H9 (cell line): ENCODE measurements around the gene INTS4. TPM values are rescaled to one million over a fixed set of nuclear protein-coding genes. Genes with fewer than 3 reads are reported as not detected.

Experiments
- DNase-seq: peaks from one replicate; pipeline ENCODE4 v3.0.0-alpha.2; 2017
- H2AFZ ChIP-seq: one replicate; pipeline ENCODE4 v1.6.1; 2013; ENCODE audit warnings: mild to moderate bottlenecking, low read length, control low read depth, moderate library complexity
- H2AK5ac ChIP-seq: 2 replicates; pipeline ENCODE4 v1.6.1; 2013; ENCODE audit warnings: low read length, control low read depth, mixed read lengths; ENCODE audit not compliant: insufficient read length
- H2BK120ac ChIP-seq: one replicate; pipeline ENCODE4 v1.6.1; 2013; ENCODE audit warnings: low read depth, mild to moderate bottlenecking, low read length, control low read depth, inconsistent platforms; ENCODE audit not compliant: poor library complexity, severe bottlenecking
- H2BK12ac ChIP-seq: 2 replicates; pipeline ENCODE4 v1.6.1; 2013; ENCODE audit warnings: low read length, control low read depth, mixed read lengths, low read depth; ENCODE audit not compliant: insufficient read length
- H2BK15ac ChIP-seq: 2 replicates; pipeline ENCODE4 v1.6.1; 2013; ENCODE audit warnings: low read depth, low read length, control low read depth
- H2BK20ac ChIP-seq: one replicate; pipeline ENCODE4 v1.6.1; 2013; ENCODE audit warnings: low read depth, mild to moderate bottlenecking, low read length, control low read depth, inconsistent platforms; ENCODE audit not compliant: poor library complexity, severe bottlenecking
- H2BK5ac ChIP-seq: 2 replicates; pipeline ENCODE4 v1.6.1; 2013; ENCODE audit warnings: low read length, control low read depth, mixed read lengths; ENCODE audit not compliant: insufficient read length
- H3K14ac ChIP-seq: 2 replicates; pipeline ENCODE4 v1.6.1; 2013; ENCODE audit warnings: low read length, control low read depth; ENCODE audit not compliant: insufficient read depth
- H3K18ac ChIP-seq: 2 replicates; pipeline ENCODE4 v1.6.1; 2013; ENCODE audit warnings: low read depth, mild to moderate bottlenecking, mixed read lengths, low read length, control low read depth; ENCODE audit not compliant: insufficient read length
- H3K23ac ChIP-seq: 2 replicates; pipeline ENCODE4 v1.6.1; 2013; ENCODE audit warnings: low read length, control low read depth, mixed read lengths, low read depth; ENCODE audit not compliant: insufficient read length
- H3K23me2 ChIP-seq: 2 replicates; pipeline ENCODE4 v1.6.1; 2013; ENCODE audit warnings: low read depth, mild to moderate bottlenecking, mixed read lengths, low read length, control low read depth; ENCODE audit not compliant: insufficient read length, poor library complexity, severe bottlenecking
- H3K27ac ChIP-seq: 2 replicates; pipeline ENCODE4 v1.5.1; 2013; ENCODE audit warnings: low read length, control low read depth, mixed read lengths, low read depth; ENCODE audit not compliant: insufficient read length
- H3K27me3 ChIP-seq: 2 replicates; pipeline ENCODE4 v1.6.1; 2013; ENCODE audit warnings: low read length, control low read depth, inconsistent platforms; ENCODE audit not compliant: insufficient read depth
- H3K4ac ChIP-seq: 2 replicates; pipeline ENCODE4 v1.6.1; 2013; ENCODE audit warnings: low read depth, mild to moderate bottlenecking, control low read depth, inconsistent platforms, low read length, moderate library complexity
- H3K4me1 ChIP-seq: 2 replicates; pipeline ENCODE4 v1.6.1; 2013; ENCODE audit warnings: low read length, control low read depth, inconsistent platforms; ENCODE audit not compliant: insufficient read depth
- H3K4me2 ChIP-seq: 2 replicates; pipeline ENCODE4 v1.6.1; 2013; ENCODE audit warnings: low read length, control low read depth, mixed read lengths; ENCODE audit not compliant: insufficient read length, insufficient read depth
- H3K56ac ChIP-seq: 2 replicates; pipeline ENCODE4 v1.6.1; 2013; ENCODE audit warnings: low read depth, mild to moderate bottlenecking, mixed read lengths, low read length, control low read depth; ENCODE audit not compliant: insufficient read length
- H3K79me1 ChIP-seq: 2 replicates; pipeline ENCODE4 v1.6.1; 2013; ENCODE audit warnings: low read depth, mild to moderate bottlenecking, moderate library complexity, low read length, control low read depth, inconsistent platforms; ENCODE audit not compliant: insufficient read depth, poor library complexity, severe bottlenecking
- H3K79me2 ChIP-seq: 2 replicates; pipeline ENCODE4 v1.6.1; 2013; ENCODE audit warnings: low read length, control low read depth, inconsistent platforms; ENCODE audit not compliant: insufficient read depth
- H3K9ac ChIP-seq: 2 replicates; pipeline ENCODE4 v1.6.1; 2013; ENCODE audit warnings: low read length, control low read depth, mixed read lengths; ENCODE audit not compliant: insufficient read length; ENCODE audit errors: extremely low read depth
- H3K9me3 ChIP-seq: one replicate; pipeline ENCODE4 v1.6.1; 2013; ENCODE audit warnings: low read depth, low read length, inconsistent platforms; ENCODE audit not compliant: control insufficient read depth
- H3T11ph ChIP-seq: one replicate; pipeline ENCODE4 v1.6.1; 2013; ENCODE audit warnings: mild to moderate bottlenecking, low read length, control low read depth, inconsistent platforms
- H4K20me1 ChIP-seq: one replicate; pipeline ENCODE4 v1.6.1; 2013; ENCODE audit not compliant: control insufficient read depth, insufficient read length, insufficient read depth
- H4K5ac ChIP-seq: 2 replicates; pipeline ENCODE4 v1.6.1; 2013; ENCODE audit warnings: low read depth, mild to moderate bottlenecking, mixed read lengths, low read length, control low read depth; ENCODE audit not compliant: insufficient read length
- H4K8ac ChIP-seq: replicated peaks from 2 replicates; pipeline ENCODE4 v1.6.1; 2013; ENCODE audit warnings: low read length, control low read depth, mixed read lengths, low read depth; ENCODE audit not compliant: insufficient read length
- H4K91ac ChIP-seq: 2 replicates; pipeline ENCODE4 v1.6.1; 2013; ENCODE audit warnings: low read depth, mild to moderate bottlenecking, moderate library complexity, mixed read lengths, low read length, control low read depth; ENCODE audit not compliant: insufficient read length
- H3K27ac Mint-ChIP-seq, 3 experiments: 2 replicates in 2 of 3; 3 replicates in 1 of 3; pipeline ENCODE4 v1.8.0; 2020 to 2021; ENCODE audit warnings: mixed read lengths in 3 of 3, mild to moderate bottlenecking in 1 of 3, moderate library complexity in 1 of 3
- H3K27me3 Mint-ChIP-seq: 2 replicates; pipeline ENCODE4 v1.8.0; 2021; ENCODE audit warnings: low read depth, mild to moderate bottlenecking, moderate library complexity, mixed read lengths
- H3K36me3 Mint-ChIP-seq, 3 experiments: 2 replicates in 2 of 3; 3 replicates in 1 of 3; pipeline ENCODE4 v1.8.0; 2020 to 2021; ENCODE audit warnings: low read depth in 3 of 3, mixed read lengths in 3 of 3; ENCODE audit not compliant: insufficient read depth in 1 of 3
- H3K4me1 Mint-ChIP-seq, 2 experiments: 2 replicates each; pipeline ENCODE4 v1.8.0; 2020; ENCODE audit warnings: mixed read lengths in 2 of 2
- H3K4me3 Mint-ChIP-seq, 2 experiments: 2 replicates in 1 of 2; 3 replicates in 1 of 2; pipeline ENCODE4 v1.8.0; 2020 to 2021; ENCODE audit warnings: mild to moderate bottlenecking in 2 of 2, mixed read lengths in 2 of 2, moderate library complexity in 1 of 2
- H3K9me3 Mint-ChIP-seq, 2 experiments: 2 replicates in 1 of 2; 3 replicates in 1 of 2; pipeline ENCODE4 v1.8.0; 2020; ENCODE audit warnings: mild to moderate bottlenecking in 2 of 2, mixed read lengths in 2 of 2, moderate library complexity in 1 of 2
- WGBS: extraction: QIAGEN DNeasy Blood & Tissue Kit; methylation state at CpG from one replicate; pipeline ENCODE4 v1.1.7; 2013; ENCODE audit warnings: missing lambda C conversion rate, low lambda C conversion rate, mixed read lengths; ENCODE audit not compliant: insufficient read length; ENCODE audit errors: extremely low coverage; 5-methylcytosine and 5-hydroxymethylcytosine counted together
- total RNA-seq: library from RNA; stranded (reverse); gene quantifications from 2 replicates; pipeline ENCODE4 v1.2.1, GENCODE V29; 2021
- TF ChIP-seq, protein P1 (sequence below): fragments of 200-600 bp; sonication (generic); conservative IDR thresholded peaks from 3 replicates; pipeline ENCODE4 v1.8.0; 2021; ENCODE audit warnings: antibody characterized with exemption, mild to moderate bottlenecking

Gene INTS4
- total RNA-seq, 1 experiment from 2014 or later: 38.6 TPM

DNA sequence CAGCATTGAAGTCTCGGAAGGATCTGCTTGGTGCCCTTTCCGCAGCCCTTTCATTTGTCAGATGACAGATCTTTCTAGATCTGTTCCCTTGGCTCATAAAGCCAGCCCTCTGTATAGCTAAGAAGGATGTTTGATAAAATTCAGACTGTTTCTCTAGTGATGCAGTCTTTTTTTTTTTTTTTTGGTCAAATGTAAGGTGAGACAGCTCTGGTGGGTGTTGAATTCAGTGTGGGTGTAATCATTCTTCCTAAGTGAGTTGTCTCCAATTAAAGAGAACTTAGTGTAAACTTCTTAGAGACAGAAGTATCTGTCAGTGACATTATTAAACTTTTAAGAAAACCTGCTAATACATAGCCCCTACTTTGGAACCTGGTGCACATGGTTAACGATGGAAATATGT, 120.3 kb downstream of the INTS4 start:
- no peak overlapping the region for H3K14ac ChIP-seq
- H3K4ac ChIP-seq: no peak overlapping the region
- WGBS: no CpG with 5 or more reads among the region's 3 CpGs
- H3K4me1 ChIP-seq: peaks cover 2% of the 10 kb centered on the region; the same call in 1 of the 2 replicates
- TF ChIP-seq, protein P1, sequence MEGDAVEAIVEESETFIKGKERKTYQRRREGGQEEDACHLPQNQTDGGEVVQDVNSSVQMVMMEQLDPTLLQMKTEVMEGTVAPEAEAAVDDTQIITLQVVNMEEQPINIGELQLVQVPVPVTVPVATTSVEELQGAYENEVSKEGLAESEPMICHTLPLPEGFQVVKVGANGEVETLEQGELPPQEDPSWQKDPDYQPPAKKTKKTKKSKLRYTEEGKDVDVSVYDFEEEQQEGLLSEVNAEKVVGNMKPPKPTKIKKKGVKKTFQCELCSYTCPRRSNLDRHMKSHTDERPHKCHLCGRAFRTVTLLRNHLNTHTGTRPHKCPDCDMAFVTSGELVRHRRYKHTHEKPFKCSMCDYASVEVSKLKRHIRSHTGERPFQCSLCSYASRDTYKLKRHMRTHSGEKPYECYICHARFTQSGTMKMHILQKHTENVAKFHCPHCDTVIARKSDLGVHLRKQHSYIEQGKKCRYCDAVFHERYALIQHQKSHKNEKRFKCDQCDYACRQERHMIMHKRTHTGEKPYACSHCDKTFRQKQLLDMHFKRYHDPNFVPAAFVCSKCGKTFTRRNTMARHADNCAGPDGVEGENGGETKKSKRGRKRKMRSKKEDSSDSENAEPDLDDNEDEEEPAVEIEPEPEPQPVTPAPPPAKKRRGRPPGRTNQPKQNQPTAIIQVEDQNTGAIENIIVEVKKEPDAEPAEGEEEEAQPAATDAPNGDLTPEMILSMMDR: no peak
- no peak overlapping the region for H3K27ac ChIP-seq
- no peak overlapping the region for H3K18ac ChIP-seq
- H2BK120ac ChIP-seq: no peak overlapping the region
- DNase-seq: no peak
- H3K27ac Mint-ChIP-seq: no peak overlapping the region
- H2BK12ac ChIP-seq: no peak overlapping the region
- no peak overlapping the region for H3K4me3 Mint-ChIP-seq
- no peaks in the 10 kb centered on the region for H3K27me3 ChIP-seq
- H3K23ac ChIP-seq: no peak overlapping the region
- H2BK20ac ChIP-seq: no peak overlapping the region
- no peak overlapping the region for H2AK5ac ChIP-seq
- no peaks in the 10 kb centered on the region for H3K79me2 ChIP-seq
- no peaks in the 10 kb centered on the region for H3K9me3 Mint-ChIP-seq
- H4K91ac ChIP-seq: no peak overlapping the region
- peaks cover 14 to 16% of the 10 kb centered on the region in 2 experiments for H3K4me1 Mint-ChIP-seq
- no peaks in the 10 kb centered on the region for H4K20me1 ChIP-seq
- H4K5ac ChIP-seq: no peak overlapping the region
- H3K4me2 ChIP-seq: no peak overlapping the region
- H3T11ph ChIP-seq: no peak overlapping the region
- H3K9me3 ChIP-seq: no peaks in the 10 kb centered on the region
- H2BK5ac ChIP-seq: no peak overlapping the region
- no peak overlapping the region for H2BK15ac ChIP-seq
- H2AFZ ChIP-seq: no peak overlapping the region
- no peaks in the 10 kb centered on the region for H3K27me3 Mint-ChIP-seq
- no peaks in the 10 kb centered on the region for H3K79me1 ChIP-seq
- no peaks in the 10 kb centered on the region for H3K23me2 ChIP-seq
- H3K56ac ChIP-seq: no peak overlapping the region
- no peak overlapping the region for H4K8ac ChIP-seq
- H3K36me3 Mint-ChIP-seq: peaks cover 5 to 23% (median 9%) of the 10 kb centered on the region in 3 experiments; a peak in 5 of 7 replicates
- H3K9ac ChIP-seq: no peak overlapping the region
